ENCODE results near the gene RENBP.

The RENBP gene

GRCh38 chrX:153970357-153971123 lies 26.1 kb upstream of the RENBP start:
- FAIRE-seq = peak; percentile 5

- no peak for FAIRE-seq
These were observed 25.5 kb upstream of the RENBP start for GRCh38 chrX:153969904-153970356.

DNA sequence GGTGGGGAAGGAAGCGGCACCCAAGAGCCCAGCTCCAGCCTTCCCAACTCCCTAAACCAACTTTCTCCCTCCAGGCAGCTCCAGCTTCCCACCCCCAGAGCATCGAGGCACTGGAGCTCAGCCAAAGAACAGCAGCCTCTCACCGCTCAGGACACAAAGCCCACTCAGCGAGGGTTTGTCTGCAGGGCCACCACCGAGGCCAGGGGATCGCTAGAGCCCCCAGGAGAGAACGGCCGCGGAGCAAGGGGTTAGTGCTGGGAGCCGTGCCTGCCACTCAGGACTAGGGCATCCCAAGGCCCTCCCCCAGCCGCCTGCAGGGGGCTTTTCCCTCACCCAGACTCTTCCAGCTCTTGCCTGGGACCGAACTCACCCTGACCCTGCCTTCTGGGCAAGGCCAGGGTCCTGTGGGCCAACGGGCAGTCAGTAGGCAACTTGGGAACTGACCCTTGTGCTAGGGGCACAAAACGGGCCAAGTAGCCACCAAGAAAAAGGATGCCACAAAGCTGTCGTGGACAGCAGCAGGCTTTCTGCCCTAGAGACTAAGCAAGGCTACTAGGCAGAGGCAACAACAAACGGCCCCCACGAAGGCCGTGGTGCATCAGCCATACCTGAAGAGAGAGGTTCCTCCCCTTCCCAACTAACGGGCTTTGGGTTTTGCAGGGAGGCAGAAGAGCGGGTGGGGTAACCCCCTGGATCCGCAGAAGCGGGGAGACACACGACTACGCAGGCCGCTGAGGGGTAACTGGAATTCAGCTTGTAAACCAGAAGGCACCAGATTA lies 24.9 kb upstream of the RENBP start:
- FAIRE-seq = no peak

GRCh38 chrX:153968754-153969124 lies 24.3 kb upstream of the RENBP start:
- no peak for FAIRE-seq

DNA sequence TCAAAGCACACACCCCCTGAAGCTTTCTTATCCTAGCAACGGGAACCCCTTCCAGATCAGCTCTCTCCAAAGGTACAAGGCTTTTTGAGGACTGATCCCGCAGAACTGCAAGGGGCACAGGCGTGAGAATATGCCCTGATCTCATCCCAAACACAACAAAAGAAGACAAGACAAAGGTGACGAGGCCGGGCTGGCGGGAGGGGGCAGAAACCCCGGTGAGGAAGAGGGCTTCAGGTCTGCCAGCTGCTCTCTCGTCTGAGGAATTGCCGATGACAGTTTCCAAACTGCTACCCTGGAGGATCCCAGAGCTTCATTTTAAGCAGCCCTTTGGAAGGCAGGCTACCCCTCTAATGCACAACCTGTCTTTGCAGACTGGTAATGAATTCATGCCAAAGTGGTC lies 23.8 kb upstream of the RENBP start:
- FAIRE-seq = no peak

DNA sequence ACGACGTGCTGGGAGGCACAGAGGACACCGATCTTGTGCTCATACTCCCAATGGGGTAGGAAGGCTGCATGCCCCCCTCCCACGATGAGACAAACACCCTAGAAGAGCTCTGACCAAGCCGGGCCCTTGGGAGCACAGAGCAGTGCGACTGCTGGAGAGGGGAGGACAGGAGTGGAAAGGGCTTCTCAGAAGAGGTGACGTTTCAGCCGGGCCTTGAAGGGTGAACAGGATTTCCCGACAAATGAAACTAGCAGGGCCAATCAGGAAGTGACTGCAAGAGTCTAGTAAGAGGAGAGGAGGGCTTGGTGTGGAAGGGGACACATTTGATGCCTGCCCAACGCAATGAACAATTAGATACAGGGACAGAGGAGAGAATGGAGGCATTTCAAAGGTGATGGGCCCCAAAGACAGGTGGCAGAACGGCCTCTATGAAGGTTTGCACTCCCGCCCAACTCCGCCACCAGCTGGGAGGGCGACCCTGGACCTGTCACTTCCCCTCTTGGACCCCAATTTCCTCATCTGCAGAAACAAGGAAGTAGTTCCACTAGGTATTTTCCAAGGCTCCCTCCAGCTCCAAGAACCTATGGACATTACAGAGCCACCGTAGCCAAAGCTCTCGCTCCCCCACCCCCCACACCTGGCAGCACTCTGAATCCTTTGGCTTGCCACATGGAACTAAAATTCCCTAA lies 23.2 kb upstream of the RENBP start:
- FAIRE-seq = no peak

DNA sequence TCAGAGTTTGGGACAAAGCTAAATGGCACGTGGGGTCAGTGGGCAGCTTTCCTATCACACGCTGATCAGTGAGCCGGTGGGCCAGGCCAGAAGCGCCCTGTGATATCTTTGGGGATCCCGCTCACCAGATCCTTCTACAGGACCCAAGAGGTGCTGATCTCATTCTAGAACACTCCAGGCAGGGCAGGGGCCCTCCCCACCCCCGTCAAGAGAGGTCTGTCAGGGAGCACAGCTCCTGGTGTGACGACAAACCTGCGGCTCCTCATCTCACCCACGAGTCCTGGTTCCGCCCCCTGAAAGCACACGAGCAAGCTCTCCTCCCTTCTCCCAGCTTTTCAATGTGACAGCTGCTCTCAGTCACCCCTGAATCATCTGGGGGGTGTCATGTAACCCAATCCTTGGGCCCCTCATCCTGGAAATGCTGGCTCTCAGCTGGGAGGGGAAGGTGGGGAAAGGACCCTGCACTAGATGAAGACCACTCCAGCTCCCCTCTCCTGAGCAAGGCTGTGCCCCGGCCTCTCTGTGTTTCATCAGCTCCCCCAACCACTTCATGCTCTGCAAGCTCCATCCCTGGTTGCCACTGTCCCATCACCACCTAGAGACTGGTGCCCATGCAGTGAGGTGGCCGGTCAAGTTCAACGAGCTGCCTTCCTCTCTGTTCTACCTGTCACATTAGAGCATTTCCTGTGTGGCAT lies 22.5 kb upstream of the RENBP start:
- no peak for FAIRE-seq

- FAIRE-seq = no peak
These were observed 21.8 kb upstream of the RENBP start for GRCh38 chrX:153966283-153966688.

GRCh38 chrX:153965406-153965805 lies 21.0 kb upstream of the RENBP start:
- FAIRE-seq = no peak

DNA sequence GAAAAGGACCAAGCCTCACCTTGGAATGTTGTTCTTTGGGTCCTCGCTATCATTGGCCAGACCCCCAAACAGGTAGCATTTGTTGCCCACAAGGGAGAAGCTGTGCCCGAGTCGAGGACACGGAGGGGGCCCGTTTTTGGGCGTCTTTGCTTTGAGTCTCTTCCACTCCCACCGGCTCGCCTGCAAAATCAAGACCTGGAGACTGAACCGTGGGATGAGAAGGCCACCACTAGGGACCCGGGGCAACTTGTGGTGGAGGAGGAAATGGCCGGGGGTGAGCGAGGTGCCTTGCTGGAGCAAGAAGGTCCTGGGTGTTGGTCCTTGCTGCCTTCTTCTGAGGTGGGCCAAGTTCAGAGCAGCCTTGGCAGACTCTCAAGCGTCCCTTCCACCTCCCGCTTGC lies 19.7 kb upstream of the RENBP start:
- FAIRE-seq = no peak

GRCh38 chrX:153963546-153963945 lies 19.1 kb upstream of the RENBP start:
- no peak for FAIRE-seq

GRCh38 chrX:153961292-153961691 lies 16.8 kb upstream of the RENBP start:
- no peak for FAIRE-seq

DNA sequence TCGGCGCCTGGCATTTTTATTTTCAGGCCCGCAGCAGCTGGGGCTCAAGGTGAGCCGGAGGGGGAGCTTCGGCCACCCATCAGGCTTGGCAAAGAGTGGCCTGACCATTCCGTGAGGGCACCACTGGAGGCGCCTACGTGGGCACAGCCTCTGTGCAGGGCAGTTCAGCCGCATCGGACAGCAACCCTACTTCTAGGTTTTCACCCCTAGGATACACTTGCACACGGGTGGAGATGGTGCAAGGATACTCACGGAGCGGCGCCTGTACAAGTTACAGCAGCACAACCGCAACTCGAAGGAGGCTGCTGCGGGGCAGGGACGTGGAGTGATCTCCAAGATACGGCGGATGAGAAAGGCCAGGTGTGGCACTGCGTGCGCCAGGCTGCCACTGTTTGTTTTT lies 16.3 kb upstream of the RENBP start:
- no peak for FAIRE-seq

GRCh38 chrX:153960077-153960476 lies 15.6 kb upstream of the RENBP start:
- FAIRE-seq = no peak

DNA sequence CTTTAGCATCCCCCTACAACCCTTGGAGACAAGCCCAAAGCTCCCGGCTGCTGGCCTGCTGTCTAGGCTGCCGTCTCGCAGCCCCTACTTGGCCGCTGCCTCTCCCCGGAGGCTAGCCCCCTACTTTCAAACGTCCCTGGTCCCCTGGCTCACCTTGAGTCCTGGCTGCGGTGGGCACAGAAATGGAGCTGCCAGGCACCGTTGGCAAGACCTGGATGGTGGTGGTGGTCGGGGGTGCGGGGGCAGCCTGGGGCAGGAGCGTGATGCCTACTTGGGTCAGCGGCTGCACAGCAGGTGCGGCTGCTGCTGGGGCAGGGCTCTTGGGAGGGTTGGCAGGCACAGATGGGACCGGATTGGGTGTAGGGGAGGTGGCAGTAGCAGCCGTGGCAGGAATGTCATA lies 15.2 kb upstream of the RENBP start:
- no peak for FAIRE-seq

- FAIRE-seq = no peak
These were observed 14.2 kb upstream of the RENBP start for GRCh38 chrX:153958605-153959004.

GRCh38 chrX:153957224-153957623 lies 12.8 kb upstream of the RENBP start:
- no peak for FAIRE-seq

GRCh38 chrX:153956044-153956907 lies 11.8 kb upstream of the RENBP start:
- FAIRE-seq = no peak

GRCh38 chrX:153955228-153955732 lies 10.8 kb upstream of the RENBP start:
- no peak for FAIRE-seq

- FAIRE-seq = no peak
These were observed 10.2 kb upstream of the RENBP start for GRCh38 chrX:153954558-153955227.

DNA sequence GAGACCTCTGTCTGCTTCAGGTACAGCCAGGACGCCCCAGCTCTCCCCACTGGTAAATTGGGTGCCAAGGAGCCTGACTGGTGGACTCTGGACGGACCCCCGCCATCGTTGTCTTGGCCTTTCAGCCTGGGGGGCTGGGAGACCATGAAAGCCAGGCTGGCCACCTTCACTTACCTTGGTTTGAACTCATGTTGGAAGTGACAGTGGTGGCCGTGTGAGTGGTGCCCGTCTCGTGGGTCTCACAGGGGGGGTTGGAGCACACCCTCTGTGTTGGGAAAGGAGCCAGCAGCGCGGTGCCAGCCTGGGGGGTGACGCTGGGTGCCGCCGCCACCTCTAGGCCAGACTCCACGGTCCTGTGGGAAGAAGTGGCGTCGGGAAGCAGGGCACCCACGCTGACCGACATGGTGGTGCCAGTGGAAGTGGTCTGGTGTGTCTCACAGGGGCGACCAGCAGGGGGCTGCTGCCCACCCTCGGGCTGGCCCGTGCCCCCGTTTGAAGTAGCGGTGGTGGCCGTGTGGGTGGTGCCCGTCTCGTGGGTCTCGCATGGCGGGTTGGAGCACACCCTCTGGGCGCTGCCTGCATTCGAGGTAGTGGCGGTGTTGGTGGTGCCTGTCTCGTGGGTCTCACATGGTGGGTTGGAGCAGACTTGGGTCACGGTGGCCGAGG lies 9.6 kb upstream of the RENBP start:
- no peak for FAIRE-seq
